ENCODE measurements around the gene CEMIP.

The CEMIP gene

DNA sequence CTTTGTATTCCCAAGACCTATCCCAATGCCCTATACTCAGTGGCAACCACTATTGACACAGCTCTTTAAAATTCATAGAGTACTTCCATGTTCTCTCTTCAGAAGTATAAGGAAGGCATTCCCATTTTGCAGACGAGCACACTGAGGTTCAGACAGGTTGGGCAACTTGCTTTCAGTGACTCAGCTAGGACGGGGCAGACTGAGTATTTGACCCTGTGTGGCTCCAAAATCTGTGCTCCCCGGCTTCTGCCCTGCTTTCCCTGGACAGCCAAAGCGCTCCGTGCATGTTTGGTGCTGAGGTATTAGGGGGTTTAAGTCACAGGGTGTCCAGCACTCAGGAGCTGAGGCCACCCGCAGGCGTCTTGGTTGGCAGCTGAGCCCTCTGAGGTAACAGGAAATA lies 59.5 kb downstream of the CEMIP start:
- H3K36me3 ChIP-seq: no peaks in the 10 kb centered on the region
- peak overlapping the region; percentile 42; the same call in 1 of the 2 replicates for H3K4me2 ChIP-seq
- peaks cover 93% of the 10 kb centered on the region for H3K4me1 ChIP-seq
- H3K27ac ChIP-seq: peak overlapping the region; percentile 46; the same call in 1 of the 2 replicates
- H3K9ac ChIP-seq: no peak overlapping the region
- H3K9me3 ChIP-seq: no peaks in the 10 kb centered on the region
- H3K4me3 ChIP-seq: no peak overlapping the region
- H4K20me1 ChIP-seq: no peaks in the 10 kb centered on the region
- no peaks in the 10 kb centered on the region for H3K27me3 ChIP-seq
- no peak for TF ChIP-seq Cebpa-rat (IDR thresholded peaks at IDR 0.05)

DNA sequence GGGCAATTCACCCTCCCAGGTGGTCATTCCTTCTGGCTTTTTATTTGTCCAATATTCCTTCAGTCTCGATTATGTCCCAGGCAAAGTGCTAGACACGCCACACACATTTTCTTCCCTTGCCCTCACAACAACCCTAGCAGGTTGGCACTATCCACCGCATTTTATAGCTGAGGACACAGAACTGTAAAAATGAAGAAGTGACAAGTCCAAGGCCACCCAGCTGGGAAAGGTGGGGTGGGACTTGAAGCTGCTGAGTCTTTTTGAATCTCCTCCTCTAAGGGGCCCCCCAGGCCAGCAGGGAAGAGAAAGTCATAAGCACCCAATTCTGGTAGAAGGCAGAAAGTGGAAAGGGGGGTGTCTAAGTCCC lies 60.6 kb downstream of the CEMIP start:
- Histone ChIP-seq H3K4me2 (peak overlapping the region; percentile 42; the same call in 1 of the 2 replicates), H3K27ac (peak overlapping the region; percentile 46), H3K9ac (no peak overlapping the region), H3K36me3 (no peaks in the 10 kb centered on the region), H3K4me3 (no peak overlapping the region), H4K20me1 (no peaks in the 10 kb centered on the region), H3K9me3 (no peaks in the 10 kb centered on the region), H3K4me1 (peaks cover 93% of the 10 kb centered on the region), H3K27me3 (no peaks in the 10 kb centered on the region)
- TF ChIP-seq Cebpa-rat (IDR thresholded peaks at IDR 0.05): no peak

DNA sequence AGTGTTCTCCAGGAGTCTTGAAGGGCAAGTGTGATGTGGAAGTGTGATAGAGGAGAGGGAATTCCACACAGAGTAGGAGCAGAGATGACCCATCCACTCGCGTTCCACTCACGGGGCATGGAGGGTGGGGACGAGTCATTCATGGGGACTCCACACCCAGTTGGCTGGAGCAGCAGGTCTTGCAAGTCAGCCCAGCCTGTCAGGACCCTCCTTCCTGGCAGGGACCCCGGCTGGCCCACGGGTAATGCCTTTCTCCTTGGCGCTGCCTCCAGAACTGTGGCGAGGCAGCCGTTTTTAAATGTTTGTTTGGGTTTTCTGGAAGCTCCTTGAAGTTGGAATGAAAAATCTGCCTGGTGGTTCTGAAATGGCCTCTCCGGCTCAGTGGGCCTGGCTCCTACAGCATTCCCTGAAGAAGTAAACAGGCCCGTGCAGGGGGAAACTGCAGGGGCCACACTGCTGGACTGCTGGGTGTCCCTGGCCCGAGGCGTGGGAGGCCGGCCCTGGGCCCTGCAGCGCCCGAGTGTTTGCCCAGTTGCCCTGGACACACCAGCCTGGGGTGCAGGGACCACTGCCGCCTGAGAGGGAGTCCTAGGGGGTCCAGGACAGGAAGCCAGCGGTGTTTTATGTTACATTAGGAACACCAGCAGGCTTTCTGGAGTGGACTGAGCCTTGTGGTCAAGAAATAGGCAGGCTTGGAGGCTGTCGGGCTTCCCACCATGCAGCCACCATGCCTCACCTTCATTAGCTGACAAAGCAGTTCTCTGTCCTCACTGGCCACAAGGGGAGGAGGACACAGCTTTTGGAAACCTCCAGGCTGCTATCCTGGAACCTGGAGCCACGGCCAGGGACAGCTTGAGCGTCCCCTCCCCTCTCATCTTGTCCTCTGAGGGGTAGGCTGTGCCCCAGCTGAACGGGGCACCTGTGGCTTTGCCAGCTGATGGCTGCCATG lies 61.3 kb downstream of the CEMIP start:
- no peaks in the 10 kb centered on the region for H3K27me3 ChIP-seq
- H4K20me1 ChIP-seq: no peaks in the 10 kb centered on the region
- H3K4me1 ChIP-seq: peaks cover 91% of the 10 kb centered on the region
- no peak overlapping the region for H3K9ac ChIP-seq
- H3K36me3 ChIP-seq: no peaks in the 10 kb centered on the region
- no peak for TF ChIP-seq Cebpa-rat (IDR thresholded peaks at IDR 0.05)
- H3K4me2 ChIP-seq: peak overlapping the region; percentile 13; the same call in 1 of the 2 replicates
- H3K9me3 ChIP-seq: no peaks in the 10 kb centered on the region
- peak overlapping the region; percentile 46; the same call in 1 of the 2 replicates for H3K27ac ChIP-seq
- no peak overlapping the region for H3K4me3 ChIP-seq

- Histone ChIP-seq H3K4me1 (peaks cover 91% of the 10 kb centered on the region), H3K9ac (no peak overlapping the region), H3K4me2 (no peak overlapping the region), H3K27ac (no peak overlapping the region), H3K27me3 (no peaks in the 10 kb centered on the region), H3K4me3 (no peak overlapping the region), H3K9me3 (no peaks in the 10 kb centered on the region), H4K20me1 (no peaks in the 10 kb centered on the region), H3K36me3 (no peaks in the 10 kb centered on the region)
- TF ChIP-seq Cebpa-rat (IDR thresholded peaks at IDR 0.05): no peak
These were observed 62.4 kb downstream of the CEMIP start for GRCh38 chr15:80841541-80841940.

GRCh38 chr15:80844011-80844732 lies 65.0 kb downstream of the CEMIP start:
- Histone ChIP-seq H3K27ac (peak overlapping the region; percentile 55), H3K4me1 (peaks cover 71% of the 10 kb centered on the region), H4K20me1 (no peaks in the 10 kb centered on the region), H3K27me3 (no peaks in the 10 kb centered on the region), H3K4me2 (peak overlapping the region; percentile 57), H3K36me3 (no peaks in the 10 kb centered on the region), H3K9me3 (no peaks in the 10 kb centered on the region), H3K9ac (0 out of 2 replicates have a peak overlapping the region, but pooled peaks have one; percentile 5), H3K4me3 (no peak overlapping the region)
- no peak for TF ChIP-seq Cebpa-rat (IDR thresholded peaks at IDR 0.05)

DNA sequence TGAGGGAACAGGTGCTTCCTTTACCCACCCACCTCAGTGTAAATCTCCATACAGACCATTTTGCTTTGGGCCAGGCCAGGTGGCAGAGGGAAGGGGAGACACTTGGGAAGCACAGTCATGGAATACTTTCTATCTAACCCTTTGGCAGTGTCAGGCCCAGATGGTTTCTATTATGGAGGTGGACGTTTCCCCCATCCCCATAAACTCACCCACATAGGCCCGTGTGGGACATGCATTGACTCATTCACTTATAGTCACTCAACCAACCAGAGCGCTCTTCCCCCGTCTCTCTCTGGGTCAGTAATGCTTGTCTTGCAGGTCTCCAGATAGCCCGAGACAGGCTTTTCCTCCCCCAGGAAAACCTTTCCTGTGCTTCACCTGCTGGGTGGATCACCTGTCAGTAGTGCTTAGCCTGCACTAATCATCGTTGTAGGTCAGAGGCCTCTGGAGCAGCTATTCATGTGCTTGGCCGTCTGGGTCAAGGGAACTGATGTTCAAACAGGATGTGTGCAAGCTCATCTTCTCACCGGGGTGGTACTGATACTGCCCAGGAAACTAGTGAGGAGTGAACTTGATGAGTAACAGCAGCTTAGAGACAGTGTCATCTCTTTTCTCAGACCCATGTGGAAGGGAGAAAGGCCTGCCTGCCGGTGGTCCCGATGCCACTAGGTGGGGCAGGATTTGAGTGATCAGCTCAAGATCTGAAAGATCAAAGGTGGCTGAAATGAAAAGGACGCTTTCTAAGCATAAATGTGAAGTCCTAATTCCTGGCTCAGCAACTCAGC lies 67.1 kb downstream of the CEMIP start:
- Histone ChIP-seq H4K20me1 (no peaks in the 10 kb centered on the region), H3K9ac (no peak overlapping the region), H3K4me2 (peak overlapping the region; percentile 42), H3K27me3 (no peaks in the 10 kb centered on the region), H3K4me3 (no peak overlapping the region), H3K36me3 (no peaks in the 10 kb centered on the region), H3K27ac (no peak overlapping the region), H3K4me1 (peaks cover 52% of the 10 kb centered on the region), H3K9me3 (no peaks in the 10 kb centered on the region)
- TF ChIP-seq Cebpa-rat (IDR thresholded peaks at IDR 0.05): no peak

DNA sequence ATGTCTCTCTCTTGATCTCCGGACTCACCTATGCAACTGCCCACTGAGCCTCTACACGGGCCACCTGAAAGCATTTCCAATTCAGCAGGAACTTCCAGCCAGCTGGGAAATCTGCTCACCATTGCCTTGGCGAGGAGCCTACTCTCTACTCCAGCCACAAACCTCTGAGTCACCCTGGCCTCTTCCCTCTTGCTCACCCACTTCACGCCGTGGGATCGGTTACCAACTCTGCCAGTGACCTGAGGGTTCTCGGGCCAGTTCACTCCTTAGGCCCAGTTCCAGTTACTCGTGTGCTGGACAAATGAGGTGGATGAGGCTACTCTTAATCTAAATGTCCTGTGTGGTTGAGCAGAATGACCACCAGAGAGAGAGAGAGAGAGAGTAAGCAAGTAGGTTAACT lies 70.1 kb downstream of the CEMIP start:
- H3K27ac ChIP-seq: no peak overlapping the region
- H3K4me2 ChIP-seq: no peak overlapping the region
- no peaks in the 10 kb centered on the region for H4K20me1 ChIP-seq
- H3K36me3 ChIP-seq: no peaks in the 10 kb centered on the region
- no peak for TF ChIP-seq Cebpa-rat (IDR thresholded peaks at IDR 0.05)
- peaks cover 26% of the 10 kb centered on the region for H3K4me1 ChIP-seq
- H3K9me3 ChIP-seq: no peaks in the 10 kb centered on the region
- no peak overlapping the region for H3K9ac ChIP-seq
- no peaks in the 10 kb centered on the region for H3K27me3 ChIP-seq
- H3K4me3 ChIP-seq: no peak overlapping the region

GRCh38 chr15:80850941-80851451 lies 71.8 kb downstream of the CEMIP start:
- H3K9ac ChIP-seq: no peak overlapping the region
- H3K27me3 ChIP-seq: no peaks in the 10 kb centered on the region
- H3K27ac ChIP-seq: no peak overlapping the region
- no peaks in the 10 kb centered on the region for H4K20me1 ChIP-seq
- no peak overlapping the region for H3K4me2 ChIP-seq
- no peak overlapping the region for H3K4me3 ChIP-seq
- no peaks in the 10 kb centered on the region for H3K36me3 ChIP-seq
- no peaks in the 10 kb centered on the region for H3K9me3 ChIP-seq
- no peak for TF ChIP-seq Cebpa-rat (IDR thresholded peaks at IDR 0.05)
- peaks cover 13% of the 10 kb centered on the region for H3K4me1 ChIP-seq

DNA sequence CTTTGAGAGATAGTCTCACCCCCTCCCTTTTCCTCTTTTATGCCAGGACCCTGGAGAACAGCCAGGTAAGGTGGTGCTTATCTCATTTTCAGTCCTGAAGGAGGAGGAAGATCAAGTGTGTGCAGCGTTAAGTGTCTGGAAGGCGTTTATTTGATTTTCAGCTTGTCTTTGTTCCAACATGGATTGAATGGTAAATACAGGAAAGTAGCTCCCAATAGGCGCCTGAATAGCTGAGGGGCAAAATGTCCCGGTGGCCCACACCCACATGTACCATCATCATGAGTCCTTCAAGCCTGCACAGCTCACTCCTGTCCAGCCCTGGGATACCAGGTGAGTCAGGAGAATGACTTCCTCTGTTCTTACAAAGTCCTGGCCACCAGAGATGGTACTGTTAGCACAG lies 73.5 kb downstream of the CEMIP start:
- Histone ChIP-seq H3K27me3 (no peaks in the 10 kb centered on the region), H3K9ac (no peak overlapping the region), H3K4me1 (peaks cover 19% of the 10 kb centered on the region), H3K27ac (no peak overlapping the region), H3K9me3 (no peaks in the 10 kb centered on the region), H3K4me3 (no peak overlapping the region), H3K36me3 (no peaks in the 10 kb centered on the region), H4K20me1 (no peaks in the 10 kb centered on the region), H3K4me2 (no peak overlapping the region)
- TF ChIP-seq Cebpa-rat (IDR thresholded peaks at IDR 0.05): no peak
